Uterus (tissue), 2 donors: Measurements from ENCODE around the gene MITF.

Source experiments
- CTCF ChIP-seq, 4 experiments: fragments of 200-600 bp in 2 of 4; fragments of 450-650 bp in 2 of 4; sonication (generic) in 2 of 4; IDR thresholded peaks; one replicate each; pipeline ENCODE4 v1.5.1; 2016 to 2019; ENCODE audit warnings: antibody characterized with exemption in 4 of 4, mild to moderate bottlenecking in 2 of 4, moderate library complexity in 1 of 4
- POLR2A ChIP-seq, 2 donors: fragments of 450-650 bp; IDR thresholded peaks; one replicate each; pipeline ENCODE4 v1.6.1; 2016; ENCODE audit warnings: antibody characterized with exemption in 2 of 2, mild to moderate bottlenecking in 1 of 2, moderate library complexity in 1 of 2

GRCh38 chr3:69856965-69857705 lies 117.9 kb downstream of the MITF start:
- TF ChIP-seq POLR2A (IDR thresholded peaks at IDR 0.05), result no peak
- no peak for TF ChIP-seq CTCF (IDR thresholded peaks at IDR 0.05)
